GM21786 (cell line): ENCODE data around the gene PDE6B.
"Not testable (repeated sequence)": the region's sequence is repeated elsewhere in the genome, so short reads cannot be mapped to it uniquely, and the experiment has no call there.

ENCODE experiments used
- ATAC-seq: cut with Tn5 transposase; IDR thresholded peaks from one replicate; pipeline ENCODE4 v1.9.1; 2021; ENCODE audit not compliant: unreplicated experiment

The PDE6B gene

GRCh38 chr4:703336-704197 lies 78.2 kb downstream of the PDE6B start:
- no peak for ATAC-seq

- no peak for ATAC-seq
Observed at GRCh38 chr4:704198-704891, 79.0 kb downstream of the PDE6B start.

GRCh38 chr4:704971-705277 lies 79.6 kb downstream of the PDE6B start:
- ATAC-seq: no peak

GRCh38 chr4:705278-706082 lies 80.1 kb downstream of the PDE6B start, which contains the start of gene PCGF3:
Gene PCGF3, plus strand, starts transcription at chr4:705832. Its CDS starts 27,849 bp downstream, at chr4:733681.
- ATAC-seq: peak; percentile 92

DNA sequence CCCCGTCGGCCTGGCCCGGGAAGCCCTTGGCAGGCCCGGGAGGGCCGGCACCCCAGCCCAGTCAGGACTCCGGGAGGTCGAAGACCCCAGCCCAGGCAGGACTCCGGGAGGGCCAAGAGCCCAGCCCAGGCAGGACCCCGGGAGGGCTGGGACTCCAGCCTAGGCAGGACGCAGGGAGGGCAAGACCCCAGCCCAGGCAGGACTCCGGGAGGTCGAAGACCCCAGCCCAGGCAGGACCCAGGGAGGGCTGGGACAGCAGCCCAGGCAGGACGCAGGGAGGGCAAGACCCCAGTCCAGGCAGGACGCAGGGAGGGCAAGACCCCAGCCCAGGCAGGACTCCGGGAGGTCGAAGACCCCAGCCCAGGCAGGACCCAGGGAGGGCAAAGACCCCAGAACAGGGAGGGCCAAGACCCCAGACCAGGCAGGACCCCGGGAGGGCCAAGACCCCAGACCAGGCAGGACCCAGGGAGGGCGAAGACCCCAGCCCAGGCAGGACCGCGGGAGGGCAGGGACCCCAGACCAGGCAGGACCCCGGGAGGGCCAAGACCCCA lies 80.8 kb downstream of the PDE6B start:
- ATAC-seq: not testable (repeated sequence)

- no peak for ATAC-seq
Observed at GRCh38 chr4:706834-707598, 81.6 kb downstream of the PDE6B start.

DNA sequence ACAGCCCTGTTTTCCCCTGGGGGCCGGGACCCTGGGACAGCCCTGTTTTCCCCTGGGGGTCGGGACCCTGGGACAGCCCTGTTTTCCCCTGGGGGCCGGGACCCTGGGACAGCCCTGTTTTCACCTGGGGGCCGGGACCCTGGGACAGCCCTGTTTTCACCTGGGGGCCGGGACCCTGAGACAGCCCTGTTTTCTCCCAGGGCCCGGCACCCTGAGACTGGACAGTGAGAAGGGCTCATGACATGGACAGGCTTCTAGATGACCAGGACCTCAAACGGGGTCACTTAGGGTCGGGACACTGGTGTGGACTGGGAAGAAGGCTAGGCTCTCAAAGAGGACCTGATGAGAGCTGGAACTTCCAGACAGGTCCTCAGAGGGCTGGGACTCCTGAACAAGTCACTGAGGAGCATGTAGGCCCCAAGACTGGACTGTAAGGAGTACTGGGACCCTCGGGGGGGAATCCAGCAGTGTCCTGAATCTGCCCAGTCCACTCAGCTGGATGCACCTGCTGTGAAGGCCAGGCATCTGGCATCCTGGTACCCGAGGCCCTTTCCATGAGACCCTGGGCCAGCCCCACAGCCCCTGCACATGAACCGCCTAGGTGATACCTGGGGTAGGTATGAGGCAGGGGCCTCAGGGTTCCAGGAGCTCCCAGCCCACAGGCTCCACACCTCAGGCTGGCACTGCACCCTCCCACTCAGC lies 82.7 kb downstream of the PDE6B start:
- ATAC-seq: no peak

DNA sequence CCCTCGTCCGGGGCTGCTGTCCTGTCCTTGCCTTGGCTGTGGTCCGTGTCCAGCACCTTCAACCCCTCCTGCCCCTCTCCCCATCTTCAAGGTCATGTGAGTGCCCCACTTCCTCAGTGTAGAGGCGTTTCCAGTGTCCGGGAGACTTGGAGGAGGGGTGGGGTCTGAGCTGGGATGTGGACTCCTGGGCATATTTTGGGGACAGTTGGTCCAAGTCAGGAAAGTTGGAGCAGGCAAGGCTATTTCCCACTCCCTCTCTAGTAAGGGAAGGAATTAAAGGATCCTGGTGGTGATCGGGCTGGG lies 83.2 kb downstream of the PDE6B start:
- no peak for ATAC-seq

- no peak for ATAC-seq
Observed at GRCh38 chr4:709348-709747, 84.0 kb downstream of the PDE6B start.

- no peak for ATAC-seq
Observed at GRCh38 chr4:710116-710515, 84.7 kb downstream of the PDE6B start.

- no peak for ATAC-seq
Observed at GRCh38 chr4:710916-711315, 85.5 kb downstream of the PDE6B start.

GRCh38 chr4:712093-712492 lies 86.7 kb downstream of the PDE6B start:
- no peak for ATAC-seq

DNA sequence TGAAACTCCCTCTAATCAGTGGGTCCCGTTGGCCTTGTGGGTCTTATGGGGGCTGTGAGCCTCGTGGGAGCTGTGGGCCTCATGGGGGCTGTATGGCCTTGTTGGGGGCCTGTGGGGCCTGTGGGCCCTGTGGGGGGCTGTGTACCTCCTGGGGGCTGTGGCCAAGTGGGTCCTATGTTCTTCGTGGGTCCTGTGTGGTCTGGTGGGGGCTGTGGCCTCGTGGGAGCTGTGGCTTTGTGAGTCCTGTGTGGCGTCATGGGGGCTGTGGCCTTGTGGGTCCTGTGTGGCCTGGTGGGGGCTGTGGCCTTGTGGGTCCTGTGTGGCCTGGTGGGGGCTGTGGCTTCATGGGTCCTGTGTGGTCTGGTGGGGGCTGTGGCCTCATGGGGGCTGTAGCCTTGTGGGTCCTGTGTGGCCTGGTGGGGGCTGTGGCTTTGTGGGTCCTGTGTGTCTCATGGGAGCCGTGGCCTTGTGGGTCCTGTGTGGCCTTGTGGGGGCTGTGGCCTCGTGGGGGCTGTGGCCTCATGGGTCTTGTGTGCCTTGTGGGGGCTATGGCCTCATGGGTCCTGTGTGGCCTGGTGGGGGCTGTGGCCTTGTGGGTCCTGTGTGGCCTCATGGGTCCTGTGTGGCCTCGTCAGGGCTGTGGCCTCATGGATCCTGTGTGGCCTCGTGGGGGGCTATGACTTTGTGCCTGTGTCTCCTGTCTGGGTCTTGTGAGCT lies 87.7 kb downstream of the PDE6B start:
- ATAC-seq: no peak

GRCh38 chr4:714087-714486 lies 88.7 kb downstream of the PDE6B start:
- no peak for ATAC-seq

DNA sequence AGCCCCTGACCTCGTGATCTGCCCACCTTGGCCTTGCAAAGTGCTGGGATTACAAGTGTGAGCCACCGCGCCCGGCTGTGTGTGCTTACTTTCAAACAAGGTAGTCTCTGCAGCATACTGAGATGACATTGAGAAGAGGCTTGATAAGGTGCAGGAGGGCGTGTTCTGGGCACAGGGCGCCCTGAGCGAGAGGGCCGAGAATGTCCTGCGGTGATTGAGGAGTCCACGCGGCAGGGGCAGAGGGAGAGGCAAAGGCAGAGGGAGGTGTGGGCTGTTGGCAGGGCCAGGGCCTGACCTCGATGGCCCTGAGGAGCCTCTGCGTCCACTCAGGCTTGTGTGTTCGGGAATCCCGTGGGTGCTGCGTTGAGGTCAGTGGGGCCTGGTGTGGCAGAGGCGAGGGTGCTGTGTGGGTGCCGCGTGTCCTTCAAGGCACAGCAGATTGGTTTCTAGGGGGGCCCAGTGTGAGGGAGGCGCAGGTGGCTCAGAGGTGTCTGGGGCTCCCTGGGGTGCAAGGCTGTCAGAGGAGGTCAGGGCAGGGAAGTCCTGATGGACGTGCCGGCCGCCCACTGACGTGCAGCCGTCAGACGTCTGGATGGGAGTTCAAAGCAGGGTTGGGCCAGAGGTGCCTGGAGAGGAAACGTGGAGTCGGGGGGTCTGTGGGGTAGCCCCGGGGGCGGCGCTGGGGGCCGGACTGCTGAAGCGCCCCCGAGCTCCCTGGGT lies 92.4 kb downstream of the PDE6B start:
- ATAC-seq: no peak

DNA sequence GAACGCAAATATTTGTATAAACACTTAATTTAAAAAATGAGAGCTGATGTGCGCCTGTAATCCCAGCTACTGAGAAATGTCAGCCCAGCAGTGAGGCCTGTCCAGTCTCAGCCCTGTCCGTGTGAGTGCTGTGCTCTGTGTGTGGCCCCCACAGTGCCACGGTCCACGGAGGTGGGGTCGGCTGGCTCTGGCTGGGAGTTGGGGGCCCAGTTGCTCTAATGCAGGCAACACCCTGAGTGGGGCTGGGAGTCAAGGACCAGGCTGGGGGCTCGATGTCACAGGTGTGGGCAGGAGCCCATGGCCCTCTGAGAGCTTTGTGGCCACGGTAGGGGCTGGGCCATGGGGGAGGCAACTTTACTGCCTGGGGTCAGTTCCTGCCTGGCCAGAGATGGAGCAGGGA lies 93.1 kb downstream of the PDE6B start:
- no peak for ATAC-seq
